HEK293T (cell line): ENCODE data around the gene MESP1.

Experiments
- ARNT ChIP-seq: fragments of 450-650 bp; IDR thresholded peaks from 2 replicates; pipeline ENCODE4 v1.6.1; 2017; ENCODE audit warnings: mild to moderate bottlenecking
- BHLHE40 ChIP-seq: fragments of 450-650 bp; IDR thresholded peaks from 2 replicates; pipeline ENCODE4 v1.6.1; 2016; ENCODE audit warnings: mild to moderate bottlenecking, moderate library complexity, borderline replicate concordance
- FOXA1 ChIP-seq: fragments of 450-650 bp; IDR thresholded peaks from 2 replicates; pipeline ENCODE4 v1.6.1; 2016; ENCODE audit warnings: mild to moderate bottlenecking
- FOXM1 ChIP-seq: fragments of 450-650 bp; IDR thresholded peaks from 2 replicates; pipeline ENCODE4 v1.6.1; 2017; ENCODE audit warnings: mild to moderate bottlenecking, borderline replicate concordance
- HDGF ChIP-seq: fragments of 450-650 bp; IDR thresholded peaks from 2 replicates; pipeline ENCODE4 v1.6.1; 2017; ENCODE audit warnings: antibody characterized with exemption, borderline replicate concordance
- NFRKB ChIP-seq: fragments of 450-650 bp; IDR thresholded peaks from 2 replicates; pipeline ENCODE4 v1.6.1; 2016; ENCODE audit warnings: mild to moderate bottlenecking, moderate library complexity
- PKNOX1 ChIP-seq: fragments of 450-650 bp; IDR thresholded peaks from 2 replicates; pipeline ENCODE4 v1.6.1; 2016
- SP1 ChIP-seq: fragments of 450-650 bp; IDR thresholded peaks from 2 replicates; pipeline ENCODE4 v1.6.1; 2017

GRCh38 chr15:89783111-89783860, 32.2 kb upstream of the MESP1 start:
- TF ChIP-seq HDGF (no peak), NFRKB (no peak), PKNOX1 (no peak), BHLHE40 (no peak), SP1 (no peak), ARNT (no peak), FOXM1 (no peak), FOXA1 (no peak)
